GM19324 (cell line): ENCODE data around the gene MAML2.
"Not testable (repeated sequence)": the region's sequence is repeated elsewhere in the genome, so short reads cannot be mapped to it uniquely, and the experiment has no call there.

Experiments used
- ATAC-seq: cut with Tn5 transposase; IDR thresholded peaks from one replicate; pipeline ENCODE4 v1.9.1; 2021; ENCODE audit warnings: mild to moderate bottlenecking, moderate library complexity; ENCODE audit not compliant: unreplicated experiment, low FRiP score

MAML2 gene

GRCh38 chr11:96299155-96299888, 43.7 kb downstream of the MAML2 start:
- ATAC-seq: no peak

GRCh38 chr11:96295369-96295768, 47.6 kb downstream of the MAML2 start:
- ATAC-seq: no peak

- no peak for ATAC-seq
These were observed 48.7 kb downstream of the MAML2 start for GRCh38 chr11:96294289-96294688.

- peak; percentile 70 for ATAC-seq
These were observed 49.4 kb downstream of the MAML2 start for GRCh38 chr11:96293598-96294021.

GRCh38 chr11:96293109-96293508, 49.9 kb downstream of the MAML2 start:
- no peak for ATAC-seq

GRCh38 chr11:96292291-96293010, 50.5 kb downstream of the MAML2 start:
- no peak for ATAC-seq

- no peak for ATAC-seq
These were observed 52.4 kb downstream of the MAML2 start for GRCh38 chr11:96290631-96291030.

- ATAC-seq: no peak
These were observed 53.0 kb downstream of the MAML2 start for GRCh38 chr11:96290031-96290430.

GRCh38 chr11:96288915-96289314, 54.1 kb downstream of the MAML2 start:
- no peak for ATAC-seq

- ATAC-seq: no peak
These were observed 55.1 kb downstream of the MAML2 start for GRCh38 chr11:96287822-96288439.

- ATAC-seq: not testable (repeated sequence)
These were observed 57.0 kb downstream of the MAML2 start for GRCh38 chr11:96285985-96286384.

- no peak for ATAC-seq
These were observed 58.1 kb downstream of the MAML2 start for GRCh38 chr11:96284917-96285316.

GRCh38 chr11:96284401-96284800, 58.6 kb downstream of the MAML2 start:
- ATAC-seq: no peak

GRCh38 chr11:96282625-96283220, 60.3 kb downstream of the MAML2 start:
- ATAC-seq: no peak

GRCh38 chr11:96280444-96280843, 62.6 kb downstream of the MAML2 start:
- ATAC-seq: no peak

GRCh38 chr11:96279896-96280290, 63.1 kb downstream of the MAML2 start:
- ATAC-seq: no peak

GRCh38 chr11:96279018-96279895, 63.7 kb downstream of the MAML2 start:
- no peak for ATAC-seq

- ATAC-seq: no peak
These were observed 64.7 kb downstream of the MAML2 start for GRCh38 chr11:96278039-96278897.

GRCh38 chr11:96277696-96278038, 65.3 kb downstream of the MAML2 start:
- no peak for ATAC-seq
